Amniotic stem cell (primary cell): ENCODE measurements around the gene MYOCOS.
"Not testable (repeated sequence)": the region's sequence is repeated elsewhere in the genome, so short reads cannot be mapped to it uniquely, and the experiment has no call there.

Source experiments
- DNase-seq: peaks from one replicate; lab custom pipeline; 2025; lab: John Stamatoyannopoulos, UW

MYOCOS gene

DNA sequence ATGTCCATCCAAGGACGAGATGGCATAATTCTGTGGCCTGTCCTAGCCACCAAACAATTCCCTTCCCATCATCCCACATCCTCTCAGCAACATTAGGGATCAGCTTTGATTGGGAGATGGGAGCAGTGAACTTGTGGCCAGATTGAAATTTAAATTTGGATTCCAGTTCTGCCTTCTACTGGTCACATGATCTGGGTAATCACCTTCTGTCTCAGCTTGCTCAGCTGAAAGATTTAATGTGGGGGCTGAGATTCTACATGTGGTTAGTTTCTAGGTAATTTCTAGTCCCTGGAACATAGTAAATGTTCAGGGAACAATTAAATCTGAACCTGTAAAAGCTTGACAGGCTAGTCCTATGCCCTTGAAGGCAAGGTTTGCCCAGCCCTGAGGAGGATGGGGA is 3.2 kb downstream of the MYOCOS start:
- DNase-seq, result no peak

- DNase-seq, result no peak
These were observed 5.0 kb downstream of the MYOCOS start for GRCh38 chr1:171627020-171627419.

DNA sequence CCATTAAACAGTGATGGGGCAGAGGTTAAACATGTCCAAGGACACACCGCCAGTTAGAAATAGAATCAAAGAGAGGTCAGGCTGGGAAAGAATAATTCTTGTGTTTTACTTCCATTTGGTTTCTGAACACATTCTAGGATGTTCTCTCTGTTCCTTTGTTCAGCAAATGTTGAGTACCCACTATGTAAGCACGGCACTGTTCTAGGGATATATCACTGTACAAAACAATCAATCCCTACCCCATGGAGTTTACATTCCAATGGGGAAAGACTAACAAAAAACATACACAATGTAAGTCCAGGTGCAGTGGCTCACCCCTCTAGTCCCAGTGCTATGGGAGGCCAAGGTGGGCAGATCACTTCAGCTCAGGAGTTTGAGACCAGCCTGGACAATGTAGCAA is 6.2 kb downstream of the MYOCOS start:
- no peak for DNase-seq

DNA sequence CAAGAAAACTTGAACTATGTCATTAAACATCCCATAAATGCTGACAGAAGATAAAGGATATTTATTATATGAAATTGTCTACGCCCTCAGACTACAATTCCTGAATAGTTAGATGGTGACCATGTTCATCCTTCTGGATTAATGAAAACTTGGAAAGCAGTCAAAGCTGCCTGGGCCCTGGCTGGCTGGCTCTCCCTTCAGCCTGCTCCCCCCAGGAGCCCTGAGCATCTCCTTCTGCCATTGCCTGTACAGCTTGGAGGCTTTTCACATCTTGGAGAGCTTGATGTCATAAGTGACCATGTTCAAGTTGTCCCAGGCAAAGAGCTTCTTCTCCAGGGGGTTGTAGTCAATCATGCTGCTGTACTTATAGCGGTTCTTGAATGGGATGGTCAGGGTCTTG is 13.6 kb downstream of the MYOCOS start:
- no peak for DNase-seq

DNA sequence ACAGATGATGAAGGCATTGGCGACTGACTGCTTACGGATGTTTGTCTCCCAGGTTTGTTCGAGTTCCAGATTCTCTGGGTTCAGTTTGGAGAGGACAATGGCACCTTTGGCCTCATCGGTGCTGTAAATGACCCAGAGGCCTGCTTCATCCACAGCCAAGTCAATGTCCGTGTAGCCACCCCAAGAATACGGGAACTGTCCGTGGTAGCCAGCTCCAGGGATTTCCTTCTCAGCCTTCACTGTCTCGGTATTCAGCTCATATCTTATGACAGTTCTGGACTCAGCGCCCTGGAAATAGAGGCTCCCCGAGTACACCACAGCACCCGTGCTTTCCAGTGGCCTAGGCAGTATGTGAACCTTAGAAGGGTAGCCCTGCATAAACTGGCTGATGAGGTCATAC is 14.1 kb downstream of the MYOCOS start:
- no peak for DNase-seq

DNA sequence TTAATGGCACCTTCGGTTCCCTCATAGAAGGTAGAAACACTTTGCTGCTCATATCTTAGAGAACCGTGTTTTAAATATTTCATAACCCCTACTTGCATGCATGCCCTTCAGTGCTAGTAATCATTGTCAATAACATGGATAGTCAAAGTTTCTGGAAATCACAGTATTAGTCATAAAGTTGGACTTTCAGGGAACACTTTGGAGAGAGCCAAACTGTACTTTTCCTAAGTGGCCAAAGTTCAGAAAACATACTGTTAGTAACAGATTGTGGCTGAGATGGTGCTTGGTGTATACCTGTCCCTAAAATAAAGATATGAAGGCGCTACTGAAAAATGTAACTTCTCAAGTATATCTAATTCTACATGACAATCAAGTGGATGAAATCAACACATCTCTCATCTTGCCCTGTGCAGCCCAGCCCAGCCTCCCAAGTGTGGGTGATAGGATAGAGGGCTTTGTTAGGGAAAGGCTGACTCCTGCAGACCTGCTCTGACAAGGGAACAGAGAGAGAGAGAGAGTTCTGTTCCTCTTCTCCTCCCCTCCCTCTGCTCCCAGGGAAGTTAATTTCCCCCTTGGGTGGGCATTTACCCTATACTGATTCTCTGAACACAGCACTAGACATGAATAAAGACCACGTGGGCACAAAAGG is 16.0 kb downstream of the MYOCOS start:
- no peak for DNase-seq

GRCh38 chr1:171640225-171640624 is 18.2 kb downstream of the MYOCOS start:
- DNase-seq, result no peak

DNA sequence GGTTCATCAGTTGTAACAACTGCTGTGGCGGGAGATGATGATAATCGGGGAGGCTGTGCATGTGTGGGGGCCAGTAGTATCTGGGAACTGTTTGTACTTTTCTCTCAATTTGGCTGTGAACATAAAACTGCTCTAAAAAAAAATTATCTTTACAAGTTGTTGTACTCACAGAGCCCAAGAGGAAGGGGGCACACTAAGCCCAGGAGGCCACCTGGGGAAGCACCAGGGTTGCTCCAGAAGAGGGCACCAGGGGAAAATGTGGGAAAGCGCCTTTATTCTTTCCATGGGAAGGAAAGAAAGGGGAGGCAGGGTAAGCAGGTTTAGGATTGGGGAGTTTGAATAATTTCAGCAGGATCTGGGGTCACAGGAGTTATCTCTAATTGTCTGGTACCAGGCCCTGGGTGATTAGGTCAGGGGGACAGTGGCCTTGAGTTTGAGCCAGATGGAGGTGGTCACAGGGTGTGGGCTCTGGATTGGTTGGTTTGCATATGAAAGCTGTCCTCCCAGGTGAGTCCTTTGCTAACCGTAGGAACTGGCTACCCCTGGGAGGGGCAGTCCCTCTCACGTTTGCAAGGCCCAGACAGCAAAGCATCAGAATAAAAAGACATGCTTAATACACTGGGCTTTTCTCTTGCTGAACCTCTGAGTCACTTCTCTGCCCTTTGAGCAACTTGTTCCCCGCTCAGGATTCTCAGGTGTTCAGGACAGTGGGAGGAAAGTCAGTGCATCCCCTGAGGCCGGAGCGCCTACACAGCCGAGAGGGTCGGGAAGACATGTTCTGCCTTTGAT is 19.2 kb downstream of the MYOCOS start:
- no peak for DNase-seq

DNA sequence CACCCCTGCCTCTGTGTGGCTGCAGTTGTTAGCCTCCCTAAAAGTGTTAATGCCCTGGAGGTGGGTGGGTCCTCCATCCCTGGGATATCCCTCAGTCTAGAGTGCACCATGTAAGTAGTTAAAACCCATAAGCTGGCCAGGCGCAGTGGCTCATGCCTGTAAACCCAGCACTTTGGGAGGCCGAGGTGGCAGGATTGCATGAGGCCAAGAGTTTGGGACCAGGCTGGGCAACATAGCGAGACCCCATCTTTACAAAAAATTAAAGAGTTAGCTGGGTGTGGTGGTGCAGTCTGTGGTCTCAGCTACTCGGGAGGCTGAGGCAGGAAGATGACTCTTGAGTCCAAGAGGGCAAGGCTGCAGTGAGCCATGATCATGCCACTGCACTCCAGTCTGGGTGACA is 20.2 kb downstream of the MYOCOS start:
- DNase-seq, result no peak

GRCh38 chr1:171643156-171643555 is 21.1 kb downstream of the MYOCOS start:
- DNase-seq, result no peak

DNA sequence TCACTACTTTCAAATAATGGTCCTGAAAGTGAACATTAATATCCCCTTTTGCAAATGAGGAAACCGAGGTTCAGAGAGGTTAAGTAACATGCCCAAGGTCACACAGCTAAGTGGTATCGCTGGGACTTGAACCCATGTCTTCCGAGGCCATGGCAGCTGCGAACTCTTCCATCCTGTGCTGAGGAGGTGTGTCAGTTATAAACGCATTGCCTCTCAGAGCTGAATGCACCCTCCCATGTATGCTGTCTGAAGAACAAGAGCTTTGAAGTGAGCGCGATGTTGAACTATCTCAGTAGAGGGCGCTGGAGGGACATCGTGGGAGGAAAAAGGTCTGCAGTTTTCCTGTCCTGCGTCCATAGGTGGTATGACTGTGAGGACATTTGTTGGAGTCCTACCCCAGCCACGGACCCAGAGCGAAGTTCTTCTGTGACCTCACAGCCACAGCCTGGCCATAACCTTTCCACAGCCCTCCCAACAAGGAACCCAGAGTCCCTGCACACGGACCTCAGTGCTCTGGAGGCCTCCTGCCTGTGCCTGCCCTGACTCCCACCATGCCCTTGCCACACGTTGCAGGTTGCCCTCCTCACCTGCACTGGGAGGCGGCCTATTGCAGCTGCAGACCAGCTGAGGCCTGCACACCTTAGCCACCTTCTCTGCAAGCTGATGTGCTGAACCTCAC is 22.9 kb downstream of the MYOCOS start:
- peak; percentile 76 for DNase-seq

- no peak for DNase-seq
These were observed 23.7 kb downstream of the MYOCOS start for GRCh38 chr1:171645553-171646248.

- no peak for DNase-seq
These were observed 24.2 kb downstream of the MYOCOS start for GRCh38 chr1:171646249-171646560.

- no peak for DNase-seq
These were observed 30.3 kb downstream of the MYOCOS start, which contains the start of gene MYOC for GRCh38 chr1:171652234-171652822. MYOC (minus strand) TSS chr1:171652688; CDS start chr1:171652611, 77 bp downstream.

- no peak for DNase-seq
These were observed 31.8 kb downstream of the MYOCOS start for GRCh38 chr1:171653796-171654195.

- DNase-seq, result no peak
These were observed 32.3 kb downstream of the MYOCOS start for GRCh38 chr1:171654201-171654941.

DNA sequence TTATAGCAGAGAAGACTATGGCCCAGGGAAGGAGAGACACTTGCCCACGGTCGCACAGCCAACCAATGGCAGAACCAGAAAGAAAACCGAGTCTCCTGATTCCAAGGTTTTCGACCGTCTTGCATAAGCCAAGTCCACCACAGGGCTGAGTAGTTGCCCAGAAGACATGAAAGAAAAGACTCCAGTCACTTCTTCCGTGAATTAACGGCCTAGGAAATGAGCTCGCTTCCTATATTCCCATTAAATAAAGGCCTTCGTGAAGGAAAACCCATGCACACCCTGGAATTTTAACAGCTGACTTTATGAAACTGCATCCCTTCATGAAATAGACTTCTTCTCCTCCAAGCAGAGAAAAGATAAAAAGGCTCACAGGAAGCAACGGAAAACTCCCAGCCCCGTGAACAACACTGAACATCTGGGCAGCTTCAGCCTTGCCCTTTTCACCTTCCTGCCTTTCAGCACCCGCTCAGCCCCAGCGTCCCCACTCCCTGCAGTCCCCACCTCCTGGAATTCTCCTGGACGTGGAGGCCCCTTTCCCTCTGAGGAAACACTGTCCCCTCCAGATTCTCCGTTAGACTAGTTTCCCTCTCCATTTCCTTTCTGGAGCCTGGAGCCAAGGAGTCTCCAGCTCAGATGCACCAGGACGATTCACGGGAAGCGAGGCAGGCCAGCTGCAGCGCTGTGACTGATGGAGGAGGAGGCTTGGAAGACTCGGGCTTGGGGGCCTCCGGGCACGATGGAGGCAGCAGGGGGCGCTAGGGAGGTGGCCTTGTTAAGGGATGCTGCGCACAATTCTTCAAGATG is 33.1 kb downstream of the MYOCOS start:
- no peak for DNase-seq

GRCh38 chr1:171655746-171656116 is 33.7 kb downstream of the MYOCOS start:
- no peak for DNase-seq

GRCh38 chr1:171656206-171656605 is 34.2 kb downstream of the MYOCOS start:
- not testable (repeated sequence) for DNase-seq

- DNase-seq, result no peak
These were observed 39.1 kb downstream of the MYOCOS start for GRCh38 chr1:171661076-171661650.
